ENCODE results near the gene ATP11A.
A peak's percentile ranks its signal among the peaks of the same experiment; 100 is the strongest.
"Not testable (repeated sequence)": the region's sequence is repeated elsewhere in the genome, so short reads cannot be mapped to it uniquely, and the experiment has no call there.

The ATP11A gene

DNA sequence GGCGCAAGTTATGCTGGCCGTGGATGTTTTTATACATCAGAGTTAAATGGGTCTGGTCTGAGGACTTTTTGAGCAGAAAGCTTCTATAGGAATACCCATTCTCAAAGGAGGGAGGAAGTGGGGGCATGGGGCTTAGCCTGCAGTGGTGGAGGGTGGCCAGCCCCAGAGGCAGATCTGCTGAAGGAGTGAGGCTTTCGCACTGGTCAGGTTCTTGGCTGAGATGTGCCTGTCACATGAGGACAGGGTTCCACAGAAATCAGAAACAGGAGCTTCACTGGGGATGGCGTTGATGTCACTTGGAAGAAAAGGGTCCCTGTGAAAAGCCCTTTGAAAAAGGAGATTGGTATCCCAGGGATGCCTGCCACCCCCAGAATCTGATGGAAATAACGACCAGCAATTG lies 178.5 kb downstream of the ATP11A start:
- no peak overlapping the region for H3K27ac Mint-ChIP-seq
- H3K4me3 Mint-ChIP-seq = no peak overlapping the region
- peaks cover 5% of the 10 kb centered on the region for H3K36me3 Mint-ChIP-seq

DNA sequence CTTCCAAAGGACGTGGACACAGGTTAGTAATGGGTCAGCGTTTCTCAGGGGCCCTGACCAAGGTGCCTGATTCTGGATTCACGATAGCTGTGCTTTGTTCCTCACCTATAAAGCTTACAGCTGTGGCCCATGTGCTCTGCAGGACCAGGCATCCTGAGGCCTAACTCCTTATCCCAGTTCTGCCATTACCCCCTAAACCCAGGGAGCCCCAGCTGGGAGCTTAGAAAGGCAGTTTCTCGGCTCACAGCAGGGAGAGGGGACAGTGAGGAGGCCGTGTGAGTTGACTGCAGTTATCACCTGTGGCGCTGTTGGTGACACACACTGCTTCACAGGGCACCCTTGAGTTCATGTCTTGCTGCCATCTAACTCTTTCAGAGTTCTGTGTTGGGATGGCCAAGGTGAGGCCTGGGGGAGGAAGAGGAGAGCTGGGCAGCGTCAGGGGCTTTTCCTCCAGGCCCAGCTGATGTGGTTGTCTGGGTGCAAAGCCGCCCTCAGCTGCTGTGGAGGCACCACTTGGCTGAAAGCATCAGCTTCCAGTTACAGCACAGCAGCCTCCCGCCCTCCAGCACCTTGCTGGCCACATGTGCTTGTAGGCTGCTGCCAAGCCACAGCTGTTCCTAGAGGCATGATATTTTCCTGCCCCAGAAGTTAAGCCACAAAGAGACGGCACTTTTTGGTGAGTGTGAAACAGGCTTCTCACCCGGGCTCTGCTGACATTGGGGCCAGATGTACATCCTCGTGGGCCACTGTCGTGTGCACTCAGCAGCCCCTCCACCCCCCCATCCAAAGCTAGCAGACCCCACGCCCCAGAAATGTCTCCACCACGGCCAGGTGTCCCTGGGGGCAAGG lies 179.6 kb downstream of the ATP11A start:
- Mint-ChIP-seq H3K9me3 (no peaks in the 10 kb centered on the region), H3K4me3 (no peak overlapping the region), H3K27me3 (no peaks in the 10 kb centered on the region), H3K27ac (no peak overlapping the region), H3K36me3 (peaks cover 8% of the 10 kb centered on the region), H3K4me1 (peaks cover 24% of the 10 kb centered on the region)

More for the DNA sequence above, 178.5 kb downstream of the ATP11A start:
- Mint-ChIP-seq H3K27me3 (no peaks in the 10 kb centered on the region), H3K4me1 (peaks cover 17% of the 10 kb centered on the region), H3K9me3 (no peaks in the 10 kb centered on the region)

DNA sequence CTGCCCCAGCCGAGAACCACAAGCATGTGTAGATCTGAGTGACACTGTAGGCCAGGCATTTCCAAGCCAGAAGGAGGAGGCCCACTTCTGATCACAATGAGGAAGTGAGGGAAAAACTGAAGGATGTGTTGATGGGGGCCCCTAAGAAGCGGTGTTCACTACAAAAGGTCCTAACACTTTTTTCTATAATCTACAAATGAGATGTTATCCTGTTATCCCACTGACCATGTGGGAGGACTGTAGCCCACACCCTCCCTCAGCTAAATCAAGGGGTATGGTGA lies 180.2 kb downstream of the ATP11A start:
- Mint-ChIP-seq H3K27me3 (no peaks in the 10 kb centered on the region), H3K9me3 (no peaks in the 10 kb centered on the region), H3K27ac (no peak overlapping the region), H3K36me3 (peaks cover 10% of the 10 kb centered on the region), H3K4me1 (peaks cover 24% of the 10 kb centered on the region), H3K4me3 (no peak overlapping the region)

DNA sequence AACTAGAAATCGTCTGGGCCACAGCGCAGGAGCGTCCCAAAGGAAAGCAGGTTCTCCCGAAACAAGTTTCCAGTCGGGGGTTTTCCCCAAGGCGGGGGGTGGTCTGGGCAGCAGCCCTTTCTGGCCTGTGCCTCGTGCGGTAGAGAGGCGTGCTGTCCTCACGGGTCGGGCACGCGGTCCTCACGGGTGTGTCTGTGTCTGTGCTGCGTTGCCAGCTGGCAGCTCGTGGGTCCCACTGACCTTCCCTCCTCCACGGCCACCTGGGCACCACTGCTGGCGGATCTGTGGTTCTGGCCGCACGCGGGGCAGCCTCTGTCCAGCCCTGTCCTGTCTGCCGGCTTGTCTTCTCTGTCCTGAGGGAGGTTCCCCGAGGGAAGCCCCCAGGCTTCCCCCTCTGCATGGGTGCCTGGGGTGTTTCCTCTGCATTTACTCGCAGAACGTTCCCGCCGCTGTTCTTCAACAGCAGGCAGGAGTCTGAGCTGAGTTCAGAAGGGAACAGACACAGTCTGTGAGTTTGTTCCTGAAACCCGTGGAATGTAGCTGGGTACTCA lies 181.0 kb downstream of the ATP11A start:
- Mint-ChIP-seq H3K4me3 (no peak overlapping the region), H3K27ac (no peak overlapping the region), H3K9me3 (no peaks in the 10 kb centered on the region), H3K36me3 (peaks cover 16% of the 10 kb centered on the region), H3K27me3 (no peaks in the 10 kb centered on the region), H3K4me1 (peaks cover 29% of the 10 kb centered on the region)

DNA sequence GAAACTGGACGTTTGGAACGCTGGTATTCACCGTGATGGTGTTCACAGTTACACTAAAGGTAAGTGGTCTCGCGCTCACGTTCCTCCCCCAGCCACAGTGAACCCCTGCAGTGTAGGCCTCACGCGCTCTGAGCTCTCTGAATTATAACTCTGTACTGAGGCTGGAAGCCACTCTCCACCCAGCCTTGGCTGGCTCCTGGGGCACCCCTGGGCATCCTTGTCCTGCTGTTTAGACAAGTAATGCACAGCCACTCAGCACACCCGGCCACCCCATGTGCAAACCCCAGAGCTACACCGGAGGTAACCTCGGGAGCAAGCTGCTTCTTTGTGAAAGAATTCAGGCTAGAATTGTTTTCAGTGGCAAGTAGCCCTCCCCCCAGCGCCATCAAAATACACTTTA lies 181.9 kb downstream of the ATP11A start:
- no peak overlapping the region for H3K27ac Mint-ChIP-seq
- H3K4me1 Mint-ChIP-seq = peaks cover 29% of the 10 kb centered on the region
- H3K27me3 Mint-ChIP-seq = no peaks in the 10 kb centered on the region
- no peaks in the 10 kb centered on the region for H3K9me3 Mint-ChIP-seq
- H3K36me3 Mint-ChIP-seq = peaks cover 14% of the 10 kb centered on the region
- H3K4me3 Mint-ChIP-seq = no peak overlapping the region

DNA sequence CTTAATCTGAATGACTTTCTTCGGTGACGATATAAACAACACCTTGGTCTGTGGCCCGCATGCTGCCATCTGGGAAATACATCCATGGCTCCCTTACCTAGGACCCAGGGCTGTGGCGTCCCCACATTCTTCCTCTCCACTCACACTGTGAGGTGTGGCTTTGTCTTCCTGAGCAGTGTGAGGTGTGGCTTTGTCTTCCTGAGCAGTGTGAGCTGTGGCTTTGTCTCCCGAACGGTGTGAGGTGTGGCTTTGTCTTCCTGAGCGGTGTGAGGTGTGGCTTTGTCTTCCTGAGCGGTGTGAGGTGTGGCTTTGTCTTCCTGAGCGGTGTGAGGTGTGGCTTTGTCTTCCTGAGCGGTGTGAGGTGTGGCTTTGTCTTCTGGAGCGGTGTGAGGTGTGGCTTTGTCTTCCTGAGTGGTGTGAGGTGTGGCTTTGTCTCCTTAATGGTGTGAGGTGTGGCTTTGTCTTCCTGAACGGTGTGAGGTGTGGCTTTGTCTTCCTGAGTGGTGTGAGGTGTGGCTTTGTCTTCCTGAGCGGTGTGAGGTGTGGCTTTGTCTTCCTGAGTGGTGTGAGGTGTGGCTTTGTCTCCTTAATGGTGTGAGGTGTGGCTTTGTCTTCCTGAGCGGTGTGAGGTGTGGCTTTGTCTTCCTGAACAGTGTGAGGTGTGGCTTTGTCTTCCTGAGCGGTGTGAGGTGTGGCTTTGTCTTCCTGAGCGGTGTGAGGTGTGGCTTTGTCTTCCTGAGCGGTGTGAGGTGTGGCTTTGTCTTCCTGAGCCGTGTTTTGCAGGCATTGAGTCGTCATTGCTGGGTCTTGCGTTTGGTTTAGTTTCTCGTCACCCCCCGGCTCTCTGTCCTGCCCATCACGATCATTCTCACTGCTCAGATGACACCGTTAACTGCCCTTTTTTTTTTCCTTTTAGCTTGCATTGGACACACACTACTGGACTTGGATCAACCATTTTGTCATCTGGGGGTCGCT lies 183.1 kb downstream of the ATP11A start:
- H3K4me3 Mint-ChIP-seq, H3K9me3 Mint-ChIP-seq, H3K27me3 Mint-ChIP-seq: not testable (repeated sequence)
- Mint-ChIP-seq H3K36me3 (peaks cover 15% of the 10 kb centered on the region), H3K27ac (peak overlapping the region; percentile 24), H3K4me1 (peaks cover 29% of the 10 kb centered on the region)

DNA sequence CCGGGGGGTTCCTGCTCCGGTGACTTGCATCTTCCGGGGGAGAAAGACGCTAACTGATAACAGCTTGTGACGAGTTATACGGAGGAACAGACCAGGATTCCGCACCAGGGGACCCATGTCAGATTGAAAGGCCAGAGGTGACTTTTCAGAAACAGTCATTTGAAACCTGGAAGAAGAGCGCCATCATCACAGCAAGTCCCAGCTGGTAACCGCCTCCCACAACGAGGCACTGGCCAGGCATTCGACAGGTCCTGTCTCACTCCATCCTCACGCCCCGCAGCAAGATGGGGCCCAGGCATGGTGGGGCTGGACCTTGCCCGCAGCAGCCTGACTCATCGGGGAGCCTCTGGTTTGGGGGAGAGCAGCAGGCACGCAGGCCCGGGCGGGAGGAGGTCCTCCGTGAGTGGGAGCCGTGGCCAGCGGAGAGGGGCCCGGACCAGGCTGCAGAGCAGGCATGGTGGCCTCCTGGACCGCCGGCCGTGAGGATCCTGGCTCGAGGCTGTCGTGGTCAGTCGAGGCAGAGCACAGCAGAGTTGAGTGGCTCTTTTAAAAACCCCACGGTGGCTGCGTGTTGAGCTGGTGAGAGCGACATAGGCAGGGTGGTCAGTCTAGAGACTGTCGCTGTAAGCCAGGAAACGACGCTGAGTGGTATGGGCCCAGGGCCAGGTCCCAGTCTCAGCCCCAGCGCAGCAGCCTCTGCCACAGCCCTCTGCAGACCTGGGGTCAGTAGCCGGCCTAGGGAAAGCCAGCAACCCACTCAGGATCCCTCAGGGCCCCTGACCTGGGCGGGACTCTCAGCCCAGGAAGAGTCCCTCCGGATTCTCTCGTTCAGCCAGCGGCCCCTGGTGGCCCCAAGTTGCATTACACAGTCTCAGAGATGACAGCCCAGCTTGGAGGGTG lies 184.3 kb downstream of the ATP11A start:
- Mint-ChIP-seq H3K4me1 (peaks cover 29% of the 10 kb centered on the region), H3K4me3 (no peak overlapping the region), H3K9me3 (no peaks in the 10 kb centered on the region), H3K27me3 (no peaks in the 10 kb centered on the region), H3K36me3 (peaks cover 15% of the 10 kb centered on the region), H3K27ac (no peak overlapping the region)

DNA sequence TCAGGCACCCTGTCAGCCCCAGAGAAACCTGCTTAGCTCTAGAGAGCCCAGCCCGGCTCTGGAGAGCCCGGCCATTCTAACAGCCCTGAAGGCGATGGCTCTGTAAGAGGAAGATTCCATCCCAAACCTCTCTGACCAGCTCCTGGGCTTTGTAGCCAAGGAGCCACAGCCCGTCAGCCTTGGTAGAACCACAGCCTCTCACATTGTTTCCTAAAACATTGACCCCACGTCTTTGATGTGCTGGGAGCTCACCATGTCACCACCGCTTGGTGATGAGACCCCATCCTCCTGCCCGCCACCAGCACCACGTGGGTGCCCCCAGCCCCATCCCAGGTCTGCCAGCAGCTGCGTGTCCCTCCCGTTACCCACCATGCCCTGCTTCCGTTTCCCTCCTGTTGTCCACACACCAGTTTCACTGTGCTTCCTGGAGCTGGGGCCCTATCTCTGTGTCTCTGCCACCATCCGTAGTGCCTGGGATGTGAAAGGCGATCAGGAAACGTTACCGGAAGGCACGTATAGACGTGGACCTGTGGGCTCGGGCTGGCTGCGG lies 185.0 kb downstream of the ATP11A start:
- Mint-ChIP-seq H3K27me3 (no peaks in the 10 kb centered on the region), H3K9me3 (no peaks in the 10 kb centered on the region), H3K27ac (no peak overlapping the region), H3K36me3 (peaks cover 15% of the 10 kb centered on the region), H3K4me1 (peaks cover 29% of the 10 kb centered on the region), H3K4me3 (no peak overlapping the region)

DNA sequence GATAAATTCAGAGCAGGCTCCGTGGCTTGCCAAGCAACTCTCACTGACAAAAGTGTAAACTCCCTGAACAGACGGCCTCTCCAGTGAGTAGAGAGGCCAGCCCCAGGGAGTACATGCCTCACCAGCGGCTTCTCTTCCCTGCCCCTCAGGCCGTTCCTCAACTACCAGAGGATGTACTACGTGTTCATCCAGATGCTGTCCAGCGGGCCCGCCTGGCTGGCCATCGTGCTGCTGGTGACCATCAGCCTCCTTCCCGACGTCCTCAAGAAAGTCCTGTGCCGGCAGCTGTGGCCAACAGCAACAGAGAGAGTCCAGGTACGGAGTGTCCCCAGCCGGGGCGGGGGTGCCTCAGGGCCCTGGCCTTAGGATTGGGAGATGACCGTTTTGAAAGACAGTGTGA lies 185.8 kb downstream of the ATP11A start:
- Mint-ChIP-seq H3K27ac (no peak overlapping the region), H3K4me3 (no peak overlapping the region), H3K9me3 (no peaks in the 10 kb centered on the region), H3K27me3 (no peaks in the 10 kb centered on the region), H3K4me1 (peaks cover 29% of the 10 kb centered on the region), H3K36me3 (peaks cover 18% of the 10 kb centered on the region)

DNA sequence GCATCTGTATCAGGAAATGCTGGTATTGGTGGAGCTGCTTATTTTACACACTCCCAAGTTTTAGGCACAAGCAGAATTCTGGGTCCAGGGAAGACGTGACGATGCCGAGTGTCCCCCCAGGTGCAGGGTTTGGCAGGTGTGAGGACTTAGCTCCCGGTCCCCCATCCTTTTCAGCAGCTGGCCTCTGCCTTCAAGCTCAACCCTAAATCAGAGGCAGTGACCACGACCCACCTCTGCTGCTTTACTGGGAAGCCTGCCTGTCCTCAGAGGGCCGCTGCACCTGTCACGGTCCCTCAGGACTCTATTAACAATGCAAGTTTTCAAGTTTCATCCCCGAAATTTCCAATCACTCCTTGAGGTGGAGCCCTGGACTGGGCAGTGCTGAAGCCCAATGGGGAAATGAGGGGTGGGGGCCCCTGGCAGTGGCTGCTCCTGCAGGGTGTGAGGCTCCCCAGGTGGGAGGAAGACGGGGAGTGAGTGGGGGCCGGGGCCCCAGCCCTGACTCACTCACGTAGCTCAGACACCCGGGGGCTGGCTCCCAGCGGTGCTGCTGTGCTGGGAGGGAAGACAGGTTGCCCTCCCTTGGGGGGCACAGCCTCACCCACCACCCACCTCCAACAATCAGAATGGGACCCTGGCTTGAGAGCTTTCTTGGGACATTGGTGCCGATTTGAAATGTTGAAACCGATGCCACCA lies 186.6 kb downstream of the ATP11A start:
- no peaks in the 10 kb centered on the region for H3K9me3 Mint-ChIP-seq
- no peaks in the 10 kb centered on the region for H3K27me3 Mint-ChIP-seq
- peaks cover 19% of the 10 kb centered on the region for H3K36me3 Mint-ChIP-seq
- H3K4me1 Mint-ChIP-seq = peaks cover 29% of the 10 kb centered on the region
- no peak overlapping the region for H3K4me3 Mint-ChIP-seq
- no peak overlapping the region for H3K27ac Mint-ChIP-seq

DNA sequence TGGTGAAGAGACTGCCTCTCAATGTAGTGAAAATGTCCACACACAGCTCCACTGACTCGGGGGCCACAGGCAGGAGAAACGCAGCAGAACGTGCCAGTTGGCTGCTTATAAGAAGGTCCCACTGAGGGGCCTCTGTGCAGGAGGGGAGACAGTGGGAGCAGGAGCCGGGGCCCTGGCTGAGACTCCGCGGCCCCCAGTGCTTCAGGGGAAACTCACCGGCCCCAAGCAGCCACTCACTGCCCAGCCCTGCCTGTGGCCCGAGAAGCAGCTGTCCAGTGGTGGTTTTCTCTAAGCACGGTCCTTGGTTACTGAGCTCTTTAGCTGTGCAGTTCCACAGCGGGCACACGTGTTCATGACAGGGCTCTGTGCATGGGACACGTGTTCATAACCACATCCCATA lies 187.2 kb downstream of the ATP11A start:
- Mint-ChIP-seq H3K27ac (no peak overlapping the region), H3K36me3 (peaks cover 19% of the 10 kb centered on the region), H3K9me3 (no peaks in the 10 kb centered on the region), H3K27me3 (no peaks in the 10 kb centered on the region), H3K4me1 (peaks cover 25% of the 10 kb centered on the region), H3K4me3 (no peak overlapping the region)

DNA sequence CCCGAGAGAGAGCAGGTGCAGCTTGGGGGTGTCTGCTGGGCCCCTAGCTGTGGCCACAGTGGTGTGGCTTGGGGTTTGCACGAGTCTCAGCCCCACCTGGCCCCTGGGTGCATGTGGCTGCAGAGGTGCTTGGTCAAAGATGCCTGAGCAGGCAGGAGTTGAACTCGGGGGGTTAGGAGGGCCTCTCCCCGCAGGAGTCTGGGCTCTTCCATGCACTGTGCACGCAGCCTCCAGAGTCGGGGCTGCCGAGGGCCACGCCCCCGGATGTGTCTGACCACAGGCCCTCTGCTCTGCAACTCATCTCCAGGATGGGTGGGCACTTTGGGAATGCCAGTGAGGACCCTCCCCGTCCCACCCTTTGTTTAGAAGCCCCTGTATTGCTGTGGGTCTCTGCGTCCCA lies 187.7 kb downstream of the ATP11A start:
- Mint-ChIP-seq H3K27ac (no peak overlapping the region), H3K9me3 (no peaks in the 10 kb centered on the region), H3K36me3 (peaks cover 19% of the 10 kb centered on the region), H3K27me3 (no peaks in the 10 kb centered on the region), H3K4me3 (no peak overlapping the region), H3K4me1 (peaks cover 20% of the 10 kb centered on the region)

DNA sequence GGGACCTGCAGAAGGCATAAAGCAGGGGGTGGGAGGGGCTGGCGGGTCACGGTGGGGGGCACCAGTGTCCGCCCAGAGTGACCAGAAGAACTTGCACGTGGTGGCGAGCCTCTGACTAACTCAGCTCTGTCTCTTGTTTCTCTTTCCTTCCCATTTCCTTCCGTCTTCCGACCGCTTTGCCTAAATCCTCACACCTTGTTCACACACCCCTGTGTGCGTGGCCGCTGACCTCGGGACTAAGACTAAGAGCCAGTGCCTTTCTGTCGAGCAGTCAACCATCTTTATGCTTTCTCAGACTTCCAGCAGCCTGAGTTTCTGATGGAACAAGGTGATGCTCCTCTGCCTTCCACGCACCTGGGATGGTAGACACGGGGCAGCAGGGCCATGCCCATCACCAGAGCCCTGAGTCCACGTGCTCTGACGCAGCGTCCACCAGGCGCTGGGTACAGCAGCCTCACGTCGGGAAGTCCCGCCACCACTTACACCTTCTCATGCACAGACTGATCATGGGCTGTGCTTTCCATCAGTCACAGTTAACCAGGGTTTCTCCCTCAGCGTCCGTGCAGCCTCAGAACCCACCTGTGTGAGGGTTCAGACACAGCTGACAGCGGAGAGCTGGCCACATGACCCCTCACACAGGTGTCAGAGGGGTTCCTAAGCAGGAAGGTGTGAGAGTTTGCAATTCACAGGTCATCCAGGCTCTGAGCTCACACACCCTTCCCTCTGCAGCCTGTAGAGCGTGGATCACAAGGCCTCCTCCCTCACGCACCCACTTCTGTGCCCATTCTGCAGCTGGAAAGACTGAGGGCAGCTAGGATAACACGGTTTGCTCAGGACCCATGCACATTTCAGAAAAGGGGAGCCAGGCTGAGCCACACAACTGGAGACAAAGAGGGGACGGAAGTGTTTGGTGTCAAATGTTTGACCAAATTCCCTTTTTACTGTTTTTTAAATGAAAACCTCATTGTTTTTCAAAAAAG lies 188.4 kb downstream of the ATP11A start:
- H3K36me3 Mint-ChIP-seq = peaks cover 19% of the 10 kb centered on the region
- no peak overlapping the region for H3K27ac Mint-ChIP-seq
- peaks cover 13% of the 10 kb centered on the region for H3K4me1 Mint-ChIP-seq

More for the DNA sequence above, 188.4 kb downstream of the ATP11A start:
- Mint-ChIP-seq H3K4me3 (no peak overlapping the region), H3K9me3 (no peaks in the 10 kb centered on the region), H3K27me3 (no peaks in the 10 kb centered on the region)
